ENCODE results near the gene FOXD4.
"Not testable (repeated sequence)": the region's sequence is repeated elsewhere in the genome, so short reads cannot be mapped to it uniquely, and the experiment has no call there.

FOXD4 gene

DNA sequence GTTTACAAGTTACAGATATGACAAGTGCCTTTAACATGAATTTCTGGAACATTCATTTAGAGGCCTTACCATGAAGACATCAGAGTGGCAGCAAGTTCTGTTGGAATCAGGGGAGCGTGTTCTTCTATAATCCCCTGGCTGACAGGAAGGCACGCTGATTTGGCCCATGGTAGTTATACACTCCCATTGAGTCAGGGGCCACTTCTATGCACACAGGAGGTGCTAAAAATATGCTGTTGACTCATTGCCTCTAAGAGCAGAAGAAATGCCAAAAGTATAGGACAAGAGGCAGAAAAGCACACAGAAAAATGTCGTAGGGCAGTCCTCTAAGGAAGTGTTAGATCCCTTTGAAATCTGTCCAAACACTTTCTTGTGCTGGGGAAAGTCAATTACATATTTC lies 39.9 kb downstream of the FOXD4 start:
- H4K8ac ChIP-seq (ENCODE audit: low read depth, low read length); H3K4ac ChIP-seq (ENCODE audit: low read length); H3K4me2 ChIP-seq (ENCODE audit: insufficient read depth, low read length, poor library complexity, severe bottlenecking); H3K27me3 ChIP-seq (ENCODE audit: control insufficient read depth in 3 of 3, insufficient read depth in 3 of 3, low read depth in 1 of 3, low read length in 3 of 3); H2BK15ac ChIP-seq (ENCODE audit: low read length); H3K27ac ChIP-seq (replicated peaks; ENCODE audit: low read length); H2BK12ac ChIP-seq (ENCODE audit: low read length); H3K4me1 ChIP-seq (ENCODE audit: control insufficient read depth in 2 of 2, insufficient read depth in 1 of 2, low read depth in 1 of 2, low read length in 2 of 2); H3K9me3 ChIP-seq (replicated peaks in 1 of 2; ENCODE audit: control insufficient read depth in 2 of 2, insufficient read depth in 1 of 2, low read depth in 1 of 2, low read length in 2 of 2); H3K23ac ChIP-seq (ENCODE audit: low read depth, low read length, poor library complexity); DNase-seq (ENCODE audit: low spot score); H2BK5ac ChIP-seq (ENCODE audit: low read length); H2AFZ ChIP-seq (ENCODE audit: low read length); H3K36me3 ChIP-seq (replicated peaks in 1 of 2; ENCODE audit: control insufficient read depth in 2 of 2, insufficient read depth in 2 of 2, low read length in 2 of 2); H3K9ac ChIP-seq (ENCODE audit: low read depth, low read length, poor library complexity); H2AK5ac ChIP-seq (ENCODE audit: low read depth, low read length); H3K14ac ChIP-seq (ENCODE audit: low read length); H3K79me1 ChIP-seq (ENCODE audit: low read depth, low read length); H4K91ac ChIP-seq (ENCODE audit: low read depth, low read length, poor library complexity); H3K18ac ChIP-seq (ENCODE audit: low read length); H3K4me3 ChIP-seq (ENCODE audit: low read length in 2 of 2); H2BK120ac ChIP-seq (ENCODE audit: low read depth, low read length): not testable (repeated sequence)
- WGBS, 2 donors (ENCODE audit: extremely low coverage in 2 of 2, insufficient read length in 2 of 2, insufficient replicate concordance in 1 of 2) = no CpG with 5 or more reads among the region's 3 CpGs

DNA sequence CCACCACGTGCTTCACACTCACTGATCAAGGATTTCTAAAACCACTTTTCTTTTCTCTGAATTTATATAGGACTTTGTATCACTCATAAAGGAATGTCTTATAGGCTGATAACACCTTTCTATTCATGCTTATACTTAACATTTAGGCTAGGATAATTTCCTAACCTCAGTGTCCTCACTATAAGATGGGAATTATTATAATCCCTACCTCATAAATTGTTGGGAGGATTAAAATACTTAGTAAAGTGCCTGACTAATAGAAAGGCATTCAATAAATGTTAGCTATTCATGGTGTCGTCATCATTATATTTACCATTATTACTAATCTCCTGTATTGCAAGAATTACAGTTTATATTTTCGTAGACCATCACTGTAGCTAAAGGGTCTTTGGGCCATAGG lies 41.8 kb downstream of the FOXD4 start:
- H3K9me3 ChIP-seq (replicated peaks in 1 of 2; ENCODE audit: control insufficient read depth in 2 of 2, insufficient read depth in 1 of 2, low read depth in 1 of 2, low read length in 2 of 2); H2BK15ac ChIP-seq (ENCODE audit: low read length); H3K23ac ChIP-seq (ENCODE audit: low read depth, low read length, poor library complexity); H2AFZ ChIP-seq (ENCODE audit: low read length); H2BK5ac ChIP-seq (ENCODE audit: low read length); H4K91ac ChIP-seq (ENCODE audit: low read depth, low read length, poor library complexity); H3K79me1 ChIP-seq (ENCODE audit: low read depth, low read length); H2BK12ac ChIP-seq (ENCODE audit: low read length); H3K14ac ChIP-seq (ENCODE audit: low read length); H2BK120ac ChIP-seq (ENCODE audit: low read depth, low read length); H3K4me2 ChIP-seq (ENCODE audit: insufficient read depth, low read length, poor library complexity, severe bottlenecking); H3K36me3 ChIP-seq (replicated peaks in 1 of 2; ENCODE audit: control insufficient read depth in 2 of 2, insufficient read depth in 2 of 2, low read length in 2 of 2); H4K8ac ChIP-seq (ENCODE audit: low read depth, low read length); H3K18ac ChIP-seq (ENCODE audit: low read length); H2AK5ac ChIP-seq (ENCODE audit: low read depth, low read length); H3K9ac ChIP-seq (ENCODE audit: low read depth, low read length, poor library complexity); DNase-seq (ENCODE audit: low spot score); H3K4ac ChIP-seq (ENCODE audit: low read length); H3K4me3 ChIP-seq (ENCODE audit: low read length in 2 of 2); H3K4me1 ChIP-seq (ENCODE audit: control insufficient read depth in 2 of 2, insufficient read depth in 1 of 2, low read depth in 1 of 2, low read length in 2 of 2); H3K27ac ChIP-seq (replicated peaks; ENCODE audit: low read length): not testable (repeated sequence)
- no CpG with 5 or more reads among the region's 3 CpGs for WGBS, 2 donors (ENCODE audit: extremely low coverage in 2 of 2, insufficient read length in 2 of 2, insufficient replicate concordance in 1 of 2)
- peaks cover 0 to 17% (median 12%) of the 10 kb centered on the region in 3 experiments for H3K27me3 ChIP-seq (ENCODE audit: control insufficient read depth in 3 of 3, insufficient read depth in 3 of 3, low read depth in 1 of 3, low read length in 3 of 3)

- Histone ChIP-seq H2AFZ (ENCODE audit: low read length) (peak overlapping the region; percentile 79), H3K27me3 (ENCODE audit: control insufficient read depth in 3 of 3, insufficient read depth in 3 of 3, low read depth in 1 of 3, low read length in 3 of 3) (peaks cover 0 to 17% (median 12%) of the 10 kb centered on the region in 3 experiments), H3K4me2 (ENCODE audit: insufficient read depth, low read length, poor library complexity, severe bottlenecking) (peak overlapping the region; percentile 66), H3K4me3 (ENCODE audit: low read length in 2 of 2) (peak overlapping the region in 1 of 2 donors; percentile 67)
- H3K9ac ChIP-seq (ENCODE audit: low read depth, low read length, poor library complexity); H2BK12ac ChIP-seq (ENCODE audit: low read length); H3K18ac ChIP-seq (ENCODE audit: low read length); H2BK5ac ChIP-seq (ENCODE audit: low read length); H4K8ac ChIP-seq (ENCODE audit: low read depth, low read length); H2AK5ac ChIP-seq (ENCODE audit: low read depth, low read length); H3K4ac ChIP-seq (ENCODE audit: low read length); H3K23ac ChIP-seq (ENCODE audit: low read depth, low read length, poor library complexity); H2BK120ac ChIP-seq (ENCODE audit: low read depth, low read length); H2BK15ac ChIP-seq (ENCODE audit: low read length); H3K27ac ChIP-seq (replicated peaks; ENCODE audit: low read length); H3K14ac ChIP-seq (ENCODE audit: low read length); H3K79me1 ChIP-seq (ENCODE audit: low read depth, low read length); H3K9me3 ChIP-seq (replicated peaks in 1 of 2; ENCODE audit: control insufficient read depth in 2 of 2, insufficient read depth in 1 of 2, low read depth in 1 of 2, low read length in 2 of 2); DNase-seq (ENCODE audit: low spot score); H3K36me3 ChIP-seq (replicated peaks in 1 of 2; ENCODE audit: control insufficient read depth in 2 of 2, insufficient read depth in 2 of 2, low read length in 2 of 2); H4K91ac ChIP-seq (ENCODE audit: low read depth, low read length, poor library complexity); H3K4me1 ChIP-seq (ENCODE audit: control insufficient read depth in 2 of 2, insufficient read depth in 1 of 2, low read depth in 1 of 2, low read length in 2 of 2): not testable (repeated sequence)
- WGBS, 2 donors (ENCODE audit: extremely low coverage in 2 of 2, insufficient read length in 2 of 2, insufficient replicate concordance in 1 of 2) = no CpG with 5 or more reads among the region's 18 CpGs
Observed at GRCh38 chr9:73900-74525, 44.2 kb downstream of the FOXD4 start.

DNA sequence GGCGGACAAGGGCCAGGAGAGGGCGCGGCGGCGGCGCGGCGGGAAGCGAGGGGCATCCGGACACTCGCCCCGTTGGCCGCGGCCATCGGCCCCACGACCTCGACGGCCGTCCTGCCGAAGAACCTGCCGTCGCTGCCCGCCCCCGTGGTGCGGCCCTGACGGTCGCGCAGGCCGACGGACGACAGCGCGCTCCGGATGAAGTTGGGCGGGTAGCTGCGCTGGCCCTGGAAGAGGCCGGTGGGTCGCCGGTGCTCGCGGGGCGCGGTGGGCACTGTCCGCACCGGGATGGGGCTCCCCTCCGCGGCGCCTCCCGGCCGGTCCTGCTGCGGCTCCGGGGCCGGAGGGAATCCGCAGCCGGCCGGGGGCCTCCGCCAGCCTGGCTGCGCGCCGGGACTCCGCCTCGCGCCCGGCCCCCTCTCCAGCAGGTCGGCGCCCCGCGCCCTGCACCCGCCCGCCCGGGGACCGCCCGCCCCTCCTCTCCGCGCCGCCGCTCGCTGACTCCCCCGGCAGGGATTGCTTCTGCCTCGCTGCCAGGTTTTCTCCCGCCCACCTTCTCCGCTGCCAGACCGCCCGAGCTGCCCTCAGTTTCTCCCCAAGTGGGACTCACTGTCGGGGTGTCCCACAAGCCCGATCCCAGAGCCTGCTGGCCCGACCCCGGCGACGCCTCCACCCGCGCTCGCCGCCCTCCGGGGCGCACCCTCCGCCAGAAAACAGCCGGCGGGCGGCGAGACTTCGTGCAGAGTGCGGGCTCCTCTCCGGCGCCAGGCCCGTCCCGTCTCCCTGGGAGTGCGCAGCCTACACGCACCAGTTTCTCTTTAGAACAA lies 44.9 kb downstream of the FOXD4 start:
- Histone ChIP-seq H3K4me3 (ENCODE audit: low read length in 2 of 2) (peak overlapping the region in 1 of 2 donors; percentile 71), H3K9ac (ENCODE audit: low read depth, low read length, poor library complexity) (peak overlapping the region; percentile 21), H3K18ac (ENCODE audit: low read length) (peak overlapping the region; percentile 76), H3K4me2 (ENCODE audit: insufficient read depth, low read length, poor library complexity, severe bottlenecking) (peak overlapping the region; percentile 66), H3K27me3 (ENCODE audit: control insufficient read depth in 3 of 3, insufficient read depth in 3 of 3, low read depth in 1 of 3, low read length in 3 of 3) (peaks cover 0 to 17% (median 12%) of the 10 kb centered on the region in 3 experiments), H2AFZ (ENCODE audit: low read length) (peak overlapping the region; percentile 79)
- H2BK120ac ChIP-seq (ENCODE audit: low read depth, low read length); H2BK15ac ChIP-seq (ENCODE audit: low read length); H3K79me1 ChIP-seq (ENCODE audit: low read depth, low read length); H2BK12ac ChIP-seq (ENCODE audit: low read length); H4K8ac ChIP-seq (ENCODE audit: low read depth, low read length); H2AK5ac ChIP-seq (ENCODE audit: low read depth, low read length); H3K14ac ChIP-seq (ENCODE audit: low read length); H3K4ac ChIP-seq (ENCODE audit: low read length); H3K9me3 ChIP-seq (replicated peaks in 1 of 2; ENCODE audit: control insufficient read depth in 2 of 2, insufficient read depth in 1 of 2, low read depth in 1 of 2, low read length in 2 of 2); DNase-seq (ENCODE audit: low spot score); H3K36me3 ChIP-seq (replicated peaks in 1 of 2; ENCODE audit: control insufficient read depth in 2 of 2, insufficient read depth in 2 of 2, low read length in 2 of 2); H2BK5ac ChIP-seq (ENCODE audit: low read length); H4K91ac ChIP-seq (ENCODE audit: low read depth, low read length, poor library complexity); H3K23ac ChIP-seq (ENCODE audit: low read depth, low read length, poor library complexity); H3K27ac ChIP-seq (replicated peaks; ENCODE audit: low read length); H3K4me1 ChIP-seq (ENCODE audit: control insufficient read depth in 2 of 2, insufficient read depth in 1 of 2, low read depth in 1 of 2, low read length in 2 of 2): not testable (repeated sequence)
- WGBS, 2 donors (ENCODE audit: extremely low coverage in 2 of 2, insufficient read length in 2 of 2, insufficient replicate concordance in 1 of 2) = no CpG with 5 or more reads among the region's 109 CpGs
